ENCODE data around the gene SIGLEC11. TPM values are rescaled to one million over a fixed set of nuclear protein-coding genes. Genes with fewer than 3 reads are reported as not detected.

Gene SIGLEC11
- total RNA-seq, 1 donor from 2014 or later: 0.55 TPM

DNA sequence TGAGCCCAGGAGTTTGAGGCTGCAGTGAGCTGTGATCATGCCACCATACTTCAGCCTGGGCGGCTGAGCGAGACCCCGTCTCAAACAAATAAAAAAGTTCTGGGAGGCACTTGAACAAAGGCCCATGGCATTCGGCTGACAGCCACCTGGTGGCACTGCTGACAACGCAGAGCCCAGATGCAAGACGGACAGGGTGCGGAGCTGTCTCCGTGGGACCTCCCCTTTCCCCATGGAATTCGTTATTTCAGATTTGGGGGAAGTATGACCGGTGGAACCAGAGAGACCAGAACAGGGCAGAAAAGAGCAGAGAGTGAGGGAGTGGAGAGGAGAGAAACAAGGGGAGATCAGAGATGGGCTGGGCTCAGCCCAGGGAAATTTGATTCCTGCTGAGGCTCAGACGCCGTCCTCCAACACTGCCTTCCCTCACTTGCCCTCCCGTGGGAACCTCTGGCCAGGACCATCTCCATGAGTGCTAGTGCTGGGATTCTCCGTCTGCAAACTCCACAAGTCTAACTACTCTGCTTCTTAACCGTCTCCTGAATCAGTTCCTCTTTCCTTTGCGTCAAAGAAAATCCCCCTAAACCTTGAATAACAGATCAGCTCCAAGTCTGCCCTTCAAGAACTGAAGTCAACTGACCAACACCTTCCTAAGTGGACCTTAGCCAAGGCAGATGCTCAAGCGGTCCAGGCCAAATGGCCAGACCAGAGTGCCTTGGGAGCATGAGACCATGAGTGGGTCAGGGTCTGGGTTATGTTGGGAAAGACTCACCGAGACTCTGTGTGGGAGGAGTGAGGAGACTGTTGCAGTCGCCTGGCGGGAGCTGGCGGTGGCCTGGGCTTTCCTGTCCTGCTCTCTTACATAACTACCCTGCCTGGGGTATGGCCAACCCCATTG is 43.9 kb downstream of the SIGLEC11 start:
- H3K4me3 ChIP-seq: no peak overlapping the region
- no peak for DNase-seq
- intact Hi-C loops (cut with micrococcal nuclease): no loop called here
- peaks cover 37% of the 10 kb centered on the region for H3K36me3 ChIP-seq
- H3K27ac ChIP-seq (replicated peaks): no peak overlapping the region
- no peaks in the 10 kb centered on the region for H3K27me3 ChIP-seq (ENCODE audit: low read depth)
- H3K9me3 ChIP-seq (replicated peaks): no peaks in the 10 kb centered on the region
- TF ChIP-seq, protein P1, sequence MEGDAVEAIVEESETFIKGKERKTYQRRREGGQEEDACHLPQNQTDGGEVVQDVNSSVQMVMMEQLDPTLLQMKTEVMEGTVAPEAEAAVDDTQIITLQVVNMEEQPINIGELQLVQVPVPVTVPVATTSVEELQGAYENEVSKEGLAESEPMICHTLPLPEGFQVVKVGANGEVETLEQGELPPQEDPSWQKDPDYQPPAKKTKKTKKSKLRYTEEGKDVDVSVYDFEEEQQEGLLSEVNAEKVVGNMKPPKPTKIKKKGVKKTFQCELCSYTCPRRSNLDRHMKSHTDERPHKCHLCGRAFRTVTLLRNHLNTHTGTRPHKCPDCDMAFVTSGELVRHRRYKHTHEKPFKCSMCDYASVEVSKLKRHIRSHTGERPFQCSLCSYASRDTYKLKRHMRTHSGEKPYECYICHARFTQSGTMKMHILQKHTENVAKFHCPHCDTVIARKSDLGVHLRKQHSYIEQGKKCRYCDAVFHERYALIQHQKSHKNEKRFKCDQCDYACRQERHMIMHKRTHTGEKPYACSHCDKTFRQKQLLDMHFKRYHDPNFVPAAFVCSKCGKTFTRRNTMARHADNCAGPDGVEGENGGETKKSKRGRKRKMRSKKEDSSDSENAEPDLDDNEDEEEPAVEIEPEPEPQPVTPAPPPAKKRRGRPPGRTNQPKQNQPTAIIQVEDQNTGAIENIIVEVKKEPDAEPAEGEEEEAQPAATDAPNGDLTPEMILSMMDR (IDR thresholded peaks at IDR 0.05; ENCODE audit: borderline replicate concordance): no peak
- H3K4me1 ChIP-seq: no peaks in the 10 kb centered on the region

DNA sequence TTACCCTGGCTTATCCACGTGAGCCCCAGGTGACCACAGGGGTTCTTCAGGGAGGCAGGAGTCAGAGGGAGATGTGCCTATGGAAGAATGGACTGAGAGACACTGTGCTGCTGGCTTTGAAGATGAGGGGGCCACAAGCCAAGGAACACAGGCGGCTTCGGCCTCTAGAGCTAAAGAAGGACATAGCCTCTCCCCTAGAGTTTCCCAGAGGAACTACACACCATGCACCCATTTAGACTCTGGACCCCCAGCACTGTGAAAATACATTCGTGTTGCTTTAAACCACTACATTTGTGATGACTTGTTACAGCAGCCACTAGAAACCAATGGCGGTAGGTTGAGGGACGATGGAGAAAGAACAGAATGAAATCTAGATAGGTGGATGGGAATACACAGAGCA is 45.7 kb downstream of the SIGLEC11 start:
- intact Hi-C loops (cut with micrococcal nuclease): no loop called here
- Histone ChIP-seq H3K9me3 (replicated peaks) (no peaks in the 10 kb centered on the region), H3K27me3 (ENCODE audit: low read depth) (no peaks in the 10 kb centered on the region), H3K4me3 (no peak overlapping the region), H3K36me3 (peaks cover 25% of the 10 kb centered on the region), H3K27ac (replicated peaks) (no peak overlapping the region), H3K4me1 (peaks cover 9% of the 10 kb centered on the region)
- TF ChIP-seq, protein P1 (IDR thresholded peaks at IDR 0.05; ENCODE audit: borderline replicate concordance): no peak
- no peak for DNase-seq

DNA sequence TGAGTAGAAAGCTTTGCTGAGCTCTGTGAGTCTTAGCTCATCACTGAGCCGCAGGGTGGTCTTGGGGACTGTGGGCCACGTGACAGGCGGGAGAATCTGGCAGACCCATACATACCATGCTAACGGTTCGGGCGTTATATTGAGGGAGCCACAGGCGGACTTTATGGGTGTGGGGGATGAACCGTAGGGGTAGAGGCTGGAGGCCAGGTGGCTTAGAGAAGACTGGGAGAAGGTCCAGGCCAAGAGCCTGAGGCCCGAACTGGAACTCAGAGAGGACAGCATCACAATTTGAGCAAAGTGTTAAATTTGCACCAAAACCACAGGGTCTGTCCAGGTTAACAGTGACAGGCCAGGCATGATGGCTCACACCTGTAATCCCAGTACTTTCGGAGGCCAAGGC is 47.3 kb downstream of the SIGLEC11 start:
- no peaks in the 10 kb centered on the region for H3K27me3 ChIP-seq (ENCODE audit: low read depth)
- TF ChIP-seq, protein P1 (IDR thresholded peaks at IDR 0.05; ENCODE audit: borderline replicate concordance): no peak
- H3K27ac ChIP-seq (replicated peaks): no peak overlapping the region
- H3K36me3 ChIP-seq: peaks cover 36% of the 10 kb centered on the region
- H3K4me3 ChIP-seq: no peak overlapping the region
- H3K4me1 ChIP-seq: peaks cover 9% of the 10 kb centered on the region
- H3K9me3 ChIP-seq (replicated peaks): no peaks in the 10 kb centered on the region
- no peak for DNase-seq
- intact Hi-C loops (cut with micrococcal nuclease): no loop called here

DNA sequence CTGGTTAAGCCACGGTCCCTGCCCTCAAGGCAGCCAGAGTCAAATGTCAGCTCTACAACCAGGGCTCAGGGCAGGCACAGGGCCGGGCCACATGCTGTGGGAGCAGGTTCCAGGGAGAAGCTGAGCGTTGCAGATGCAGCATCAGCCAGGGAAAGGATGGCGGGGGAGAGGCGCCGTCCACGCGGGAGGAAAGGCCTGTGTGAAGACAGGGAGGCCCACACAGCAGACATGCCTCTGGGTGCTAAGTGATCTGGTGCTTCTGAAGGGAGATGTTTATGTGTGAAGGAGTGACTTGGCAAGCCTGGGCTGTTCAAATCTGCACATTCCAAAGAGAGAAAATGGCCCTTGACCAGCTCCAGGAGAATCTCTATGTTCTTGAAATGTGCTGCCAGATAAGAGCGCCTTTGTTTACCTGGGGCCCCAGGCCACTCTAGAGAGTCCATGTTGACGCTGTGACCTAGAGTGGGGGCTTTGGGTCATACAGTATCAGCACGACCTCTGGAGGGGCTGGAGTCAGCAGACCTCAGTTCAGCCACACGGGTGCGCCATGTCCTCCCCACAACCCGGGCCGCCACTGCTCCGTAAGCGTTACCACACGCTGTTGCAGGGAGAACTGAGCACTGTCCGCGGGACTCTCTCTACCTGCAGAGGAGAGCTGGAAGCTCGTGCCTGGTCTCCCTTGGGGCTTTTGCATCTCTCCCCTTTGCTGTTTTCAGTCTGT is 47.8 kb downstream of the SIGLEC11 start:
- Histone ChIP-seq H3K4me1 (peaks cover 9% of the 10 kb centered on the region), H3K27me3 (ENCODE audit: low read depth) (no peaks in the 10 kb centered on the region), H3K36me3 (peaks cover 42% of the 10 kb centered on the region), H3K27ac (replicated peaks) (no peak overlapping the region), H3K4me3 (no peak overlapping the region), H3K9me3 (replicated peaks) (no peaks in the 10 kb centered on the region)
- no peak for DNase-seq
- TF ChIP-seq, protein P1 (IDR thresholded peaks at IDR 0.05; ENCODE audit: borderline replicate concordance): no peak
- intact Hi-C loops (cut with micrococcal nuclease): no loop called here

DNA sequence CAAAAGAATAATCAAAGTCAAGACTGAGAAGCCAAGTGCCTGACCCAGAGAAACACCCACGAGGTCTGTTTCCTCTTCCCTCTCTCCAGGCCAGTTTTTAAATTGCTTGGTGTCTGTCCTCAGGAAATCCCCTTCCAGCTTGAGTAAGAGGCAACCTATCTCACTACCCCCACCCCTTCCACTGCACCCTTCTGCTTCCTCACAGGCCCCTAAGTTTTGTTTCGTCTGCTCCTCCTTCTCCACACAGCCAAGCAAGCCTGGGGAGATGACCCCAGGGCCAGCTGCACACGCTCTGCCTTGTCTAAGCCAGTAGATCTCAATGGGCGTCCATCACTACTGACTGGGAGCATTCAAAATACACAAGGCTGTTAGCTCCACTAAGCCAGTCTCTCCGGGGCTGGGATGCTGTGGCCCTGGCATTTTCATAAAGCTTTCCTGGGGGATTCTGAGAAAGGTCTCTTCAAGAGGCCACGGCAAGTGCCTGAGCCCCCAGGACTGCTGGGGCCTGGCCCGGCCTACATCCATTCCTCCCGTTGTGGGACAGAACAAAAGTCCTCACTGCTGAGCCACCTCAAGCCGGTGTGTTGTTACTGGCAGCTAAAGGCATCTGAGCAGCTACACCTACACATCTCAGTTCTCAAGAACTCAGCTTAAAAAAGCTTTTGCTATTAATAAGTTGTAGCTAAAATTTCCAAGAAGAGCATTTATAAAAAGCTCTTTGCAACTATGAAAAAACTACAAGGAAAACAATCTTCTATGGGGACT is 49.4 kb downstream of the SIGLEC11 start:
- H3K36me3 ChIP-seq: peaks cover 56% of the 10 kb centered on the region
- no peak overlapping the region for H3K4me3 ChIP-seq

More for the DNA sequence above, 49.4 kb downstream of the SIGLEC11 start:
- H3K27me3 ChIP-seq (ENCODE audit: low read depth): no peaks in the 10 kb centered on the region
- no peak for DNase-seq
- H3K4me1 ChIP-seq: peaks cover 9% of the 10 kb centered on the region
- TF ChIP-seq, protein P1 (IDR thresholded peaks at IDR 0.05; ENCODE audit: borderline replicate concordance): no peak
- H3K27ac ChIP-seq (replicated peaks): peak overlapping the region; percentile 28
- intact Hi-C loops (cut with micrococcal nuclease): no loop called here
- no peaks in the 10 kb centered on the region for H3K9me3 ChIP-seq (replicated peaks)

Measured in left ventricle myocardium inferior (tissue), 1 donor.